Tibial artery (tissue), 4 donors: ENCODE measurements around the gene SLIRP.

ENCODE experiments used
- DNase-seq, 2 donors: peaks; one replicate each; pipeline ENCODE4 v3.0.0-alpha.2; 2019
- H3K27ac ChIP-seq, 2 donors: fragments of 200-600 bp; sonication (generic) in 1 of 2; 1 replicate in 1 of 2; 2 replicates in 1 of 2; pipeline ENCODE4 v1.5.1; 2018 to 2019; ENCODE audit warnings: mild to moderate bottlenecking in 1 of 2
- H3K27me3 ChIP-seq, 2 donors: fragments of 200-600 bp; sonication (generic) in 1 of 2; one replicate each; pipeline versions ENCODE4 v1.5.1 to v1.6.0; 2016 to 2019
- H3K36me3 ChIP-seq, 3 donors: fragments of 200-600 bp; sonication (generic) in 2 of 3; one replicate each; pipeline ENCODE4 v1.5.1; 2016 to 2019; ENCODE audit warnings: mild to moderate bottlenecking in 2 of 3
- H3K4me1 ChIP-seq, 4 donors: fragments of 200-600 bp; sonication (generic) in 2 of 4; 1 replicate in 3 of 4; 2 replicates in 1 of 4; pipeline ENCODE4 v1.5.1; 2016 to 2019
- H3K4me3 ChIP-seq, 2 donors: fragments of 200-600 bp; sonication (generic) in 1 of 2; 1 replicate in 1 of 2; 2 replicates in 1 of 2; pipeline ENCODE4 v1.5.1; 2018 to 2019; ENCODE audit warnings: mild to moderate bottlenecking in 2 of 2
- H3K9me3 ChIP-seq, 3 donors: fragments of 200-600 bp; sonication (generic) in 1 of 3; one replicate each; pipeline ENCODE4 v1.5.1; 2016 to 2019
- intact Hi-C: fragments of 100-400 bp; cut with DNase I; formaldehyde crosslinking; loops from one replicate; pipeline ENCODE4 v1.15.0; 2023; ENCODE audit warnings: low total_unique reads
- TF ChIP-seq, protein P1 (sequence below), 2 experiments: fragments of 200-600 bp in 1 of 2; fragments of 450-650 bp in 1 of 2; IDR thresholded peaks; one replicate each; pipeline ENCODE4 v1.5.1; 2017 to 2019; ENCODE audit warnings: antibody characterized with exemption in 2 of 2, mild to moderate bottlenecking in 1 of 2, moderate library complexity in 1 of 2

Gene SLIRP

DNA sequence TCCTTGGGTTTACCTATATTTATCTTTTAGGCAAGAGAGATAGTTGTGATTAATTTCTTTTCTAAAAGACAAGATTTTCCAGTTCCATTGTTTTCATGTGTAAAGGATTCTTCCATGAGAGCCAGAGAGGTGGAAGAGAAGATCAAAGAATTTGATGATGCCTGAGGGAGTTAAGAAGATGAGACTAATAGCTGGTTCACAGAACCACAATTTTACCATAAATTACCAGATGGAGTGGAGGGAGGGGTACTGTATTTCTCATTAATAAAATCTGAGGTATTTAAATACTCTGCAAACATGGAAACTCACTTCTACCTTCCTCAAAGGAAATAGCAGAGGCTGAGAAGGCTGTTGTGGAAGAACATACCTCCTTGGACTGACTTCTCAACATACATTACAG, 34.7 kb upstream of the SLIRP start:
- TF ChIP-seq, protein P1, sequence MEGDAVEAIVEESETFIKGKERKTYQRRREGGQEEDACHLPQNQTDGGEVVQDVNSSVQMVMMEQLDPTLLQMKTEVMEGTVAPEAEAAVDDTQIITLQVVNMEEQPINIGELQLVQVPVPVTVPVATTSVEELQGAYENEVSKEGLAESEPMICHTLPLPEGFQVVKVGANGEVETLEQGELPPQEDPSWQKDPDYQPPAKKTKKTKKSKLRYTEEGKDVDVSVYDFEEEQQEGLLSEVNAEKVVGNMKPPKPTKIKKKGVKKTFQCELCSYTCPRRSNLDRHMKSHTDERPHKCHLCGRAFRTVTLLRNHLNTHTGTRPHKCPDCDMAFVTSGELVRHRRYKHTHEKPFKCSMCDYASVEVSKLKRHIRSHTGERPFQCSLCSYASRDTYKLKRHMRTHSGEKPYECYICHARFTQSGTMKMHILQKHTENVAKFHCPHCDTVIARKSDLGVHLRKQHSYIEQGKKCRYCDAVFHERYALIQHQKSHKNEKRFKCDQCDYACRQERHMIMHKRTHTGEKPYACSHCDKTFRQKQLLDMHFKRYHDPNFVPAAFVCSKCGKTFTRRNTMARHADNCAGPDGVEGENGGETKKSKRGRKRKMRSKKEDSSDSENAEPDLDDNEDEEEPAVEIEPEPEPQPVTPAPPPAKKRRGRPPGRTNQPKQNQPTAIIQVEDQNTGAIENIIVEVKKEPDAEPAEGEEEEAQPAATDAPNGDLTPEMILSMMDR (IDR thresholded peaks at IDR 0.05): no peak
- H3K27me3 ChIP-seq: no peaks in the 10 kb centered on the region
- H3K9me3 ChIP-seq: no peaks in the 10 kb centered on the region
- intact Hi-C loops: no loop called here
- H3K4me3 ChIP-seq: no peak overlapping the region
- H3K36me3 ChIP-seq: peaks cover 40 to 64% (median 45%) of the 10 kb centered on the region in 3 donors
- no peak for DNase-seq
- H3K27ac ChIP-seq: no peak overlapping the region
- H3K4me1 ChIP-seq: no peaks in the 10 kb centered on the region

DNA sequence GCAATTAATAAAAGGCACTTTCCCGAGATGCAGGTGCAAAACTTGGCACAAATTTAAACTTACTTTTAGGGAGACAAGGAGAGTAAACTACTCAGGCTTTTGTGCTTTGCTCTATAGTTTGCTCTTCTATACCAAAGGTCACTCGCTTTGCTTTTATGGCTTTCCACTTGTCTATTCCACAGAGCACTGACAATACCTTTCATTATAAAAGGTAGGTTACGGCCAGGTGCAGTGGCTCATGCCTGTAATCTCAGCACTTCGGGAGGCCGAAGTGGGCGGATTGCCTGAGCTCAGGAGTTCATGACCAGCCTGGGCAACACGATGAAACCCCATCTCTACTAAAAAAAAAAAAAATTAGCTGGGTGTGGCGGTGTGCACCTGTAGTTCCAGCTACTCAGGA, 33.0 kb upstream of the SLIRP start:
- no peak overlapping the region for H3K27ac ChIP-seq
- DNase-seq: no peak
- no peaks in the 10 kb centered on the region for H3K9me3 ChIP-seq
- H3K4me1 ChIP-seq: no peaks in the 10 kb centered on the region
- H3K27me3 ChIP-seq: no peaks in the 10 kb centered on the region
- intact Hi-C loops: no loop called here
- H3K36me3 ChIP-seq: peaks cover 51 to 80% (median 57%) of the 10 kb centered on the region in 3 donors
- TF ChIP-seq, protein P1 (IDR thresholded peaks at IDR 0.05): no peak
- no peak overlapping the region for H3K4me3 ChIP-seq

DNA sequence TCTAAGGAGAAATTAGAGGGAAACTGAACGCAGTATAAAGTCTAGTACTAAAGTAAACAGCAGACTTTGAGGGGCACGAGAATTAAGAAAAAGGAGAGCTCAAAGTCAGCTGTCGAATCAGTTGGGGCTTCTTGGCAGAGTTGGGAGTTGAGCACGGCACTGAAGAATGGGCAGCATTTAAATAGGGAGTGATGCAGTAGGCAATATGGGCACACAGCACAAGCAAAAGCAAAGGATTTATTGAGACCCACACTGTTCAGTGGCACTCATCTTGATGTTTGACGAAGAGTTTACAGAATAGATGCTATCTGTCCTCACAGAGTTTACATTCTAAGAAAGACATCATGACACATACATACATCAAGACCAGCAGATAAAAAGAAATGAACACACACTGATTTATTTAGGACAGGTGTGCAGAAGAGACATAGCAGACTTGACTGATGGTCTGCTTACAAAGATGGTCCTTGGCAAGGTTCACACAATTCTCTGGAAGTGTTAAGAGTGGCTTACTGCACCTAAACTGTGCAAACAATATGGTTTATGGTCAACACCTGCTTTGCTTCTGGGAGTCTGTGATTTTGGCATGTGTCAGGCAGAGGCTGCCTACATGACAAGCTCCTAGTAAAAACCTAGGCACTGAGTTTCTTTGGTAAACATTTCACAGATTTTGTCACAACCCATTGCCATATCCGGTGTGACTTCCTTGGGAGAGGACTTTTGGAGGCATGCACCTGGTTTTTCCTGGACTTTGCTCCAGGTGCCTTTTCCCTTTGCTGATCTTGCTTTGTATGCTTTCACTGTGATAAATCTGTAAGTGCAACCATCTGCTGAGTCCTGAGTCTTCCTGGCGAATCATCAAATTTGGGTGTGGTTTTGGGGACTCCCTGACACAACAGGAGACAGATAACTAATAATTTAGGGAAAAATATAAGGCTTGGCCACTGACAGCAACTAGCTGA, 26.4 kb upstream of the SLIRP start:
- TF ChIP-seq, protein P1 (IDR thresholded peaks at IDR 0.05): no peak
- no peaks in the 10 kb centered on the region for H3K9me3 ChIP-seq
- peaks cover 0 to 14% (median 0%) of the 10 kb centered on the region in 4 donors for H3K4me1 ChIP-seq
- DNase-seq: no peak
- intact Hi-C loops: no loop called here
- H3K27me3 ChIP-seq: no peaks in the 10 kb centered on the region
- no peak overlapping the region for H3K27ac ChIP-seq
- H3K36me3 ChIP-seq: peaks cover 23 to 64% (median 24%) of the 10 kb centered on the region in 3 donors
- H3K4me3 ChIP-seq: no peak overlapping the region

DNA sequence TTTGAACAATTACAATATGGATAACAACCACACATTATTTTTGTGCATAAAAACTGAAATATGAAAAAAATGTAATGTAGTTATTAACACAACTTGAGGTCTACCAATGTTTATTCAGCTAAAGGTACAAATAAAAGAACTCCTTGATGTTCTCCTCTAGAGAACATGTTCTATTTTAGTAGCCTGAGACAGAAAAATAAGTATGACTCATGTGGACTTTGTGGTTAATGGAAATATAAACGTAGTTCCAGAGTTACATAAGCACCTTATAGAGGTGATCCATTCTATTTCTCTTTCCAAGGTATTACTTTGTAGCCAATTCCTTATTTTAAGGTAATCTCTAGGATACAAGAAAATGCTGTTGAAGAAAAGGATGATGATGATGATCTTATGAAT, 25.7 kb upstream of the SLIRP start:
- no peak for DNase-seq
- Histone ChIP-seq H3K4me1 (peaks cover 0 to 14% (median 0%) of the 10 kb centered on the region in 4 donors), H3K36me3 (peaks cover 23 to 66% (median 24%) of the 10 kb centered on the region in 3 donors), H3K27ac (no peak overlapping the region), H3K9me3 (no peaks in the 10 kb centered on the region), H3K27me3 (no peaks in the 10 kb centered on the region), H3K4me3 (no peak overlapping the region)
- TF ChIP-seq, protein P1 (IDR thresholded peaks at IDR 0.05): no peak
- intact Hi-C loops: no loop called here

DNA sequence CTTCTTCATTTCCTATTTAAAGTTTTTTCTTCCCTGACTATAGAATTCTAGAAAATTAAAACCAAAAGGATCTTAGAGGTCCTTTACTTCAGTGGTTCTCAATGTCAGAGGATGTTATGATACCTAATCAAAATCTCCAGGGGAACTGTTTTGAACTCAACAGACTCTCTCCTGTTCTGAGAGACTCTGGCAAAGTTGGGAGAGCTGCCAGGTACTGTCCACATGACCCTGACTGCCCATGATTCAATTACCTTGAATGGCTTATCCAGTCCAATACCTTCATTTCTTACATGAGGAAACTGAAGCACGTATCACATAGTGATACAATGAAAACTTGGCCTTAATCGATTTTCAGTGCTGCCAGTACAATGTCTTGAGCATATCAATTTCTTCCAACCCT, 16.6 kb upstream of the SLIRP start:
- DNase-seq: no peak
- H3K27me3 ChIP-seq: no peaks in the 10 kb centered on the region
- intact Hi-C loops: no loop called here
- no peak overlapping the region for H3K27ac ChIP-seq
- TF ChIP-seq, protein P1 (IDR thresholded peaks at IDR 0.05): no peak
- no peaks in the 10 kb centered on the region for H3K4me1 ChIP-seq
- no peaks in the 10 kb centered on the region for H3K9me3 ChIP-seq
- no peak overlapping the region for H3K4me3 ChIP-seq
- H3K36me3 ChIP-seq: peaks cover 27 to 92% (median 68%) of the 10 kb centered on the region in 3 donors
